CD4-positive, alpha-beta T cell treated with Interleukin-1 beta for 1 hour (primary cell): ENCODE results near the gene BTBD19.
"Not testable (repeated sequence)": the region's sequence is repeated elsewhere in the genome, so short reads cannot be mapped to it uniquely, and the experiment has no call there.

Source experiments
- DNase-seq, 2 donors: peaks; one replicate each; pipeline ENCODE4 v3.0.0-alpha.2; 2020 to 2022

Gene BTBD19

DNA sequence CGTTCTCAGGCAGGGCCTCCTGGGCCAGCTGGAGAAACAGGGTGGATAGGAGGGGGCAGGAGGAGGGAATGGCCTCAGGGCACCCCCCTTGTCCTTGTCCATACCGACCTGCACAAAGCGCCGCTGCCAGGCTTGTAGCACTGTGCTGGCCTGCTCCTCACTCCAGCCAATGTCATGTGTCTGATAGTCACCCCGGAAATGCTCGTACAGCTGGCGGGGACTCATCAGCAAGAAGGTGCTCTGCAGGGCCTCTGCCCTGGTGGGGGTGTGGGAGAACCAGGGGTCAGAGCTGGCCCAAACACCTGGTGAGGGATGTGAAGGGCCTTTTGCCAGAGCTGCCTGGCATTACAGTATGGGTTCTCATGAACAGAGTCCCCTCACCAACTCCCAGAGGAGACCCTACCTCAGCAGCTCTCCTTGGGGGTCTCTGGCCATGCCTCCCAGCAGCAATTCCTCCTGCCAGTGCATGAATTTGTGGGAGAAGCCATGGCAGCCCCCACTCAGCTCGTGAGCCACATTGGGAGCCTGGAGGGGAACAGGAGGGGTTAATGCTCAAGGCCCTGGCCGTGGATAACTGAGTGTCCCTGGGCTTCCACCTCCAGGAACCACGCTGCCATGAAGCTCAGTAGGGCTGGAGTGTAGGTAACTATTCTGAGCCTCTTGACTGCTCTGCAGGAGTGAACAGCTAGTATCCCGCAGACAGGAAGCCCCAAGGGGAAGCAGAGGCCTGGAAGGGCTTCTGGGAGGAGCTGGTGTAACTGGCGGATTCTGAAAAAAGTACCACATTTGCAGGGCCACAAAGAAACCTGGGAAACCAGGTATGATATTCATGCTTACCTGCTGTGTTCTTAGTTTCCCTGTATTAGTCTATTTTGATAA is 21.4 kb downstream of the BTBD19 start:
- no peak for DNase-seq

DNA sequence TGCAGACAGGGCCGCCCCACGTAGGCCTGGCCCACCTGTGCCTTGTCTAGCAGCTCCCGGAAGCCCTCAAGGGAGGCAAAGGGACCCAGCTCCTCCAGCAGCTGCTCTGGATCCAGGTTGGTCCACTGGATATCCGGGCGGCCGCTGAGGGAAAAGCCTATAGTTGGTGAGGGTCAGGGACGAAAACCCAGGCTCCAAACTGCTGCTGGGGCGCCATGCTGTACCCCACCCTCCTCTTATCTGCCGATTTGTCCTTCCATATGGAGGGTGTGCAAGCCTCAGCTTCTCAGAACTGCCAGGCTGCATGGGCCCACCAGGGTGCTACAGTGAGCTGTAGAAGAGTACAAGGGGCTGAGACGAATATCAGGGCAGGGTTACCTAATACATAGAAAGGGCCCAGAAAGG is 22.6 kb downstream of the BTBD19 start:
- DNase-seq, result no peak

DNA sequence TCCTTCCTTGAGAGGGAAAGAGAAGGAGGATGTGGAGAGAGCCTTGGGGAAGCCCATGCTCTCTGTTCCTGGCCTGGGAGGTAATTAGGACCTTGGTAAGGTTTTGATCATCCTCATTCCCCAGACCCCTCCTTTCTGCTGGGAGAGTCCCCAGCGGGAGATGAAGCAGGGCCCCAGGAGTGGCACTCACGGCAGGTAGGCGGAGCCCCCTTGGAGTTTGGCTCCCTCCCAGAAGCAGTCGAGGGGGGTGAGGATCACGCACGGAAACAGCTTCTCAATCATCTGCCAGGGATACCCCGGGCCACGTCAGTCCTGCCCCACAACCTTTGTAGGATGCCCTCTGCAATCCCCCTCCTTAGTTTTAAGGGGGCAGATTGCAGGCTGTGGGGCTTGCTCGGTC is 23.2 kb downstream of the BTBD19 start:
- DNase-seq, result no peak

DNA sequence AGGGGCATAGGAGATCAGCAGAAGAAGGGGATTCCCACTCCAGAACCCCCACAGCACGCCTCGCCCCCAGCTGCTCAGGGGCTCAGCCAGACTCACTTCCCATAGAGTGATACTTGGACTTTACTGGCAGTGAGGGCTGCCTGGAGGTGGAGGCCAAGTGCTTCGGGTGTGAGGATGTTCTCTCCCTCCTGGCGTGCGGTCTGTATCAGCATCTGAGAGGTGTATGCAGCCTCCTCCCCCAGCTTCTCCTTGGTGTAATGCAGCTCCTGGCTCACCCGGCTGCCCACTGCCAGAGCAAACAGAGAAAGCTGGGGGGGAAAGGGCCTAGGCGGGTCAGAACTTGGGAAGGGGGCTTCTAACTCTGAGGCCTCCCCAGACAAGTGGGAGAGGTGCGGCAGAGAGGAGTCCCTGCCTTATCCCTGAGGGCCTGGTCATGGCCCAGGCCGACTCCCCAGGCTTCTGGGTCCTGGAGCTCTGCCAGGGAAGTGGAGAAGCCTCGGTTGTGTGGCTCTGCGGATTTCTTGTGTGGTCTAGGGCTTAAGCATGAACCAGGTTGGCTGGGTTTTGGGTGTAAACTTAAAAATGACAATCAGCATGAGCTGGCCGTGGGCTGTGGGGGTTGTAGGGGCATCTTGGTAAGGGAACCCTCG is 23.9 kb downstream of the BTBD19 start:
- no peak for DNase-seq

DNA sequence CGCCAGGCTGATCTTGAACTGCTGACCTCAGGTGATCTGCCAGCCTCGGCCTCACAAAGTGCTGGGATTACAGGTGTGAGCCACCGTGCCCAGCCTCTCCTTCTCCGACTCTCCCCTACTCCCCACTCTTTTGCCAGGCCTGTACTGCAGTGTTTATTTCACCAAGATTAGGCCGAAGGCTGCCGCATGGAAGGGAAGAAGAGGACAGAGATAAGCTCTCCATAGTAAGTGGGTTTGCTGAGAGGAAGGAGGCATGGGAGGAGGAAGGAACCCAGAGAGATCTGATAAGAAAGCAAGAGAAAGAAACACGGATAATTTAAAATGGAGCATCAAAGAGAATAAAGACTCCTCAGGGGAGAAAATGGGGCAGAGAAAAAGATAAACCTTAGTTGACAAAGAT is 26.0 kb downstream of the BTBD19 start:
- no peak for DNase-seq

DNA sequence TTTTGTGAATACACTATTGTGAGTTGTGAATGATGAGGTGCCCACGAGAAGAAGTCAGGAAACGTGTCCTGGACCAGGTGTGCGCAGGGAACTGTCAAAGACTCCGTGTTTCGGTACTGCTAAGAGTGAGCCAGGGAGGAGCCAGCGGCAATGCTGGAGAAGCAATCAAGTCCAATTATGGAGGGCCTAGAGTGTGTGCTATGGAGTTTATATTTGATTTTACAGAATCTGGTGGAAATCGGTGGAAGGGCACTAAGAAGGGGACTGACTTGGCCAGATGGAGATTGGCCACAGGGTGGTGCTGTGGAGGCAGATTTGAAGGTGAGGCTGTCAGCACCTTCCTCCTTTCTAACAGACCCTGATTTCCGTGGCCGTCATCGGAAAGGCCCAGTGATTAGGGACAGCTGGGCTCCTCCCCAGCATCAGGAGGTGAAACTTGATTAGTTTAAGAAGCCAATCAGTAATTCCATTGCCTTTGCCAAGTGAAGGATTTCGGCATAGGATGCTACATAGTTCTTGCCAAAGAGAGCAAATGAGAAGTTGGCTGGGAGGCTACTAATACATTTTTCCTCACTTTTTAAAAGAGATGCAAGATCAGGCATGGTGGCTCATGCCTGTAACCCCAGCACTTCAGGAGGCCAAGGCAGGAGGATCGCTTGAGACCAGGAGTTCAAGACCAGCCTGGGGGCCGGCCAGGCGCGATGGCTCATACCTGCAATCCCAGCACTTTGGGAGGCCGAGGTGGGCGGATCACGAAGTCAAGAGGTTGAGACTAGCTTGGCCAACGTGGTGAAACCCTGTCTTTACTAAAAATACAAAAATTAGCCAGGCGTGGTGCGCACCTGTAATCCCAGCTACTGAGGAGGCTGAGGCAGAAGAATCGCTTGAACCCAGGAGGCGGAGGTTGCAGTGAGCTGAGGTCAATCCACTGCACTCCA is 27.7 kb downstream of the BTBD19 start:
- DNase-seq, result peak; percentile 85

DNA sequence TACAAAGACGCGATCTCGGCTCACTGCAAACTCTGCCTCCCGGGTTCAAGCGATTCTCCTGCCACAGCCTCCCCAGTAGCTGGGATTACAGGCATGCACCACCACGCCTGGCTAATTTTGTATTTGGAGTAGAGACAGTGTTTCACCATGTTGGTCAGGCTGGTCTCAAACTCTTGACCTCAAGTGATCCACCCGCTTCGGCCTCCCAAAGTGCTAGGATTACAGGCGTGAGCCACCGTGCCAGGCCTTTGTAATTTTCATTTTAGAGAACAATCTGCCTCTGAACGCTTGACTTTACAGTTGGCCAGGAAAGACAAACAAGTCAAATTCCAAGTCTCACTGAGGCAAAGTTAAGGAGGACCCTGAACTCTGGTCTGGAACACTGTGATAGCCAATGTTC is 30.0 kb downstream of the BTBD19 start:
- not testable (repeated sequence) for DNase-seq

DNA sequence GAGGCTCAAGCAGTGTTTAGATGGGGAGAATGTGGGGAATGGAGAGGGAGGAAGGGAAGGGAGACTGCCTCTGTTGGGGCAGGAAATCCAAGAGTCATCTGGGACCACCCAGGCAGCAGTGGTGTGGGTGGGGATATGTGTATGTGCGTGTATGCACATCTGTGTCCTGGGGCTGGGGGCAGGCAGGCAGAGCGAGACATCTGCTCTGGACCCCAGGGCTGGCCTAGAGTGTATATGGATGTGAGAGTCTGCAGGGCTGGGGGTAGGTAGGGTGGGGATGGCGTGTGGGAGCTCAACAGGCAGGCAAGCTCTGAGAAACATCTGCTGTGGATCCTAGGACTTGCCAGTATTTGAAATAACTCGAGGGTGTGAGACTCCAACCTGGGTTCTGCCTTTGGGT is 31.3 kb downstream of the BTBD19 start:
- no peak for DNase-seq

DNA sequence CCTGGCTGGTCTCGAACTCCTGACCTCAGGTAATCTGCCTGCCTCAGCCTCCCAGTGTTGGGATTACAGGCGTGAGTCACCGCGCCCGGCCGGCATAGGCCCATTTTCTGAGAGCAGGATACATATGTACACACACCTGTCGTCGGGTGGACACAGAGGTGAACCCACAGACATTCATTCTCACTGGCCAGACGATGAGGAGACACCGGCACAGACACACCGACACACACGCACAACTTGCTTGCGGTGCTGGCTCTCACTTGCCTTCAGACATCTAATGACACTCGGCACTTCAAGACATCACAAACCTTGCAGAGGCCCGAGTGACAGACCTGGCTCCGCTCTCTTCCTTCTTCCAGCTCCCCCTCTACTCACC is 34.2 kb downstream of the BTBD19 start:
- no peak for DNase-seq

DNA sequence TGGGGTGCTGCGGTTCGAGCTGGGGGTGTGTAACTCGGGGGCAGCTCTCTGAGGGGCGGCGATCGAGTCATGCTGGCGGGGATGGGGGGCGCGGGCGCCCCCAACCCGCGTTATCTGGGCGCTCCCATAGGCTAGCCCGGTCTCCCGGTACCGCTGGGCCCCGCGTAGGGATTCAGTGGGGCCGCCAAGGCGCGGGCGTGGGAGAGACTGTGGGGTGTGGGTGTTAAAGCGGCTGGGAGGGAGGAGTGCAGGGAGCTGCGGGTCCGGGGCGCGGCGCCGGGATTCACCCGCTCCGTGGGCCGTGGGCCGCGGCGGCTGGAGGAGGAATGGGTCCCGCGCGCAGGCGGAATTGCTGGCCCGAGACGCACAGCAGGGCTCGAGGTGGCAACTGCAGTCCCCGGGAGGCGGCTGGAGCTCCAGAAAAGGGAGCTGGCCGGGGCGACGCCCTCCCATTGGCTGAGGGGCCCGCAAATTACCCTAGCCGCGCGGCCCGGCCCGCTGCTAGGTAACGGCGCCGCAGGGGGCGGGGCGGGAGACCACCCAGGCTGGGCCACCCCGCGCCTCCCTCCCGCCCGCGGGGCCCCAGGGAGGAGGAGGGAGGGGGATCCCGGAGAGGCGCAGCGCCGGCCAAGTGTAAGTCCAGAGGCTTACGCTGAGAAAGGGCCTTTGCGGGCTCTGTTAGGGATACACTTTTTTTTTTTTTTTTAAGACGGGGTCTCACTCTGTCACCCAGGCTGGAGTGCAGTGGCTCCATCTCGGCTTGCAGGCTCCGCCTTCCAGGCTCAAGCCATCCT is 34.7 kb downstream of the BTBD19 start, which contains the start of gene PTCH2:
TSS of gene PTCH2 (minus strand) at position 392 of the 794 bp plus-strand sequence. CDS start at position 71, 321 bp downstream.
- no peak for DNase-seq

DNA sequence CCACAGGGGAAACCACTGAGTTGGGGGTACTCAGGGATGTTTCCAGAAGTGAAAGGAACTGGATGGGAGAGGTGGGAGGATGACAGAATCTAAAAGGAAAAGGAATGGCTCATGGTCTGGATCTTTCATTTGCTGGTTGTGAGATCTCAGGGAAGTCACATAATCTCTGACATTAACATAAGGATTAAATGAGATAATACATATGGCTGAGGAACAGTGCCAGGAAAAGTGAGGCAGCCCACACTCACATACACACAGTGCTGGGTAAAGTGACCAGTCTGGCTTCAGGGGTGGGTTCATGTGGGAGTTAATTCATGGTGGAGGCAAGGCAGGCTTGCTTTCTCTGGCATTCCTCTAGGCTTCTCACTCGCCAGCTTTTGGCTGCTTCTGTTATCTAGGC is 38.7 kb downstream of the BTBD19 start:
- DNase-seq, result no peak

DNA sequence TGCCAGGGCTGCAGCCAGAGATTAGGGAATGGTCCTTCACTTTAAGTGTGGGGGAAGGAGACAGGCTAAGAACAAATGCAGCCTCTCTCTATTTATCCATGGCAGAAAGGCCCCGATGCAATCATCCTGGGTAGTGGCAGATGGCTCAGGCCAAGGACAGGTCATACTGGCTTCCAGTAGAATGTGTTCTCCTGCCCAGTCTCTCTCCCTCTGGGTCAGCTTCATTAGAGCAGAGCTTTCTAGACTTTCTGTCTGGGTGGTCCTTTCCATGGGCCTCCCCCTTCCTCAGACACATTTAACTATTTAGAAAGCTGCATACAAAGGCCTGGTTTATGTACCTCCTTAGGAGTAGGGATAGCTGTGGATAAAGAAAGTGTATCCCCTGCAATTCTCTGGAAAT is 39.5 kb downstream of the BTBD19 start:
- no peak for DNase-seq

DNA sequence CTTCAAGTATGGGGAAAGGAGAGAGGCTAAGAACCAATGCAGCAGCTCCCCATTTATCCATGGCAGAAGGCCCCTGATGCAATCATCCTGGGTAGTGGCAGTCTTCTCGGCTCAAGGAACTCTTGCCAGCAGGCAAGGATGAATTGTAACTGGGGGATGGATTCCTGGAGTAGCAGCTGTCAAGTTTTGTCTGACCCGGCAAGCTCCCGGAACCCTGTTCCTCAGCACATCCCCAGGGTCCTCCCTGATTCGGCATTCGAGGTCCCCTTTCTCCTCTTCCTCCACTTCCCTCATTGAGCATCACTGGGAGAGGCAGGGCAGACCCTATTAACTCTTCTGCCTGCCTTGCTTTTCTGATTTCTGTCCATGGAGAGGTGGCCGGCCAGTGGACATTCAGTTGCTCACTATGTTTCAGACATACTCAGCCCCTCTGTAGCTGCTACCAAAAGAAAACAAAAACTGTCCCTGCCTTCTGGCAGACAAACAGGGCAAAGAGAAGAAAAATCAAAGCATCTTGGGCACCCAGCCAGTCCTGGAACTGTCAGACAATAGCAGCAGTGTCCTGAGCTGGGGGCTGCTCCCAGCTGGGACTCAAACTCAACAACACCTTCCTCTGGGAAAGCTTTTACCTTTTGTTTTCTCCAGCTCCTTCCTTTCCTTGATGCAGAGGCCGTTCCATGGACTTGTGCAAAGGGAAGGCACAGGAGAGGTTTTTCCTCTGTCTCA is 40.3 kb downstream of the BTBD19 start:
- no peak for DNase-seq

DNA sequence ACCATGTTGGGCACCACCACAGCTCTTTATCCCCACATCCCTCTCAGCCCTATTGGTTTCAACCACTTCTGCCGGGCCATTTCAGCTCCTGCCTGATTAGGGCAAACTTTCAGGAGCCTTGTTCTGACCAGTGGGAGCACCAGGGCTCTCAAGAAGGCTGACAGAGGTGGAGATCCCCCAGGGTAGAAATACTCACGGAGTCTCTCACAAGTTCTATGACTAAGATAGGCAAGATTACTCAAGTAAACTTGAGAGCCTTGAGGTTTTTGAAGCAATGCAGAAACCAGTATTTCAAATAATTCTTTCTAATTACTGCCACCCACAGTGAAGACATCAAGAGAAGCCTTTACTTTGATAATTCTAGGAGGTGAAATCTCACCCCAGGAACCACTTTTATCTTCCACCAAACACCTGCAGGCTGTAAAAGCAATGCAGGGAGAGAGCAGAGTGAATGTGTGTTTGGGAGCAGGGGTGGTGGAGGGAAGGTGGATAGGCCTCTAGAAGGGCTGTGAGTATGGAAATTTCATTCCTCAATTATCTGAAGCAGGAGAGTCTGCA is 41.3 kb downstream of the BTBD19 start:
- no peak for DNase-seq

DNA sequence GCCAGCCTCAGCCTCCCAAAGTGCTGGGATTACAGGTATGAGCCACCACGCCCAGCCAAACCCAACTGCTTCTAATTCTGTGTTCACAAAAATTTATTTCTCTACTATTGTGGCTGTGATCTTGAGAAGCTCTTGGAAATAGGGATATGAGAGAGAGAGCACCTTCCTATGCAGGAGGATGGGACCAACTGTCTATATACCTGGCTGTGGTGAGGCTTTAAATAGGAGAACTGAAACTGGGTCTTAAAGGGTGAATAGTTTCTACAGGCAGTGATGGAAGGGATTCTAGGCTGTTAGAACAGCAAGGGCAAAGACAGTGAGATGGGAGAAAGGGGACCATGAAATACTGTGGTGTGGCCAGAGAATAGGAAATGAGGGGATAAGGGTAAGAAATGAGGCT is 43.0 kb downstream of the BTBD19 start:
- DNase-seq, result no peak

DNA sequence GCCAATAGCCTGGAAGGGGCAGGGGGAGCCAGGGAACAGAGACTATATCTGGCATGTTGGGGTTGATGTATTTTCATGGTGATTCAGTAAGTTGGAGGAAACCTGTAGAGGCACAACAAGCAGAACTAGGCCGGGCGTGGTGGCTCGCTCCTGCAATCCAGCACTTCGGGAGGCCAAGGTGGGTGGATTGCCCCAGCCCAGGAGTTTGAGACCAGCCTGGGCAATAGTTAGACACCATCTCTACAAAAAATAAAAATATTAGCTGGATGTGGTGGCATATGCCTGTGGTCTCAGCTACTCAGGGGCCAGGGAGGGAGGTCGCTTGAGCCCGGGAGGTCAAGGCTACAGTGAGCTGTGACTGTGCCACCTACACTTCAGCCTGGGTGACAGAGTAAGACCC is 44.9 kb downstream of the BTBD19 start:
- DNase-seq, result no peak

DNA sequence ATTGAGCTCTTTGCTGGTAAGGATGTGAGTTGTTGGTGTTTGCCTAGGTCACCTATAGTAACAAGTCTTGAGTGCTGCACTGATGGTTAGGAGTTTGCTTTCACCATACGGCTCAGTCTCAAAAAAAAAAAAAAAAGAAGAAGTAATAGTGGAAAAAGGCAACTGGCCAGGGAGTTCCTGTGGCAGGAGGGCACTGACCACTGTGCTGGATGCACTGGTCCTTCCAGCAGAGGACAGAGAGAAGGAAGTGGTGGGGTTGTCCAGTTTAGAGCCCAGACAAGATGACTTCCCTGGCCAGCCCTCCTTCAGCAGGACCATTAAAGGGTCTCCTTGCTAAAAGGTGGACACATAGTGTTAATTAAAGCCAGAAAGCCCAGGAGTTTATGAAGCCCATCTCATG is 46.6 kb downstream of the BTBD19 start:
- no peak for DNase-seq

DNA sequence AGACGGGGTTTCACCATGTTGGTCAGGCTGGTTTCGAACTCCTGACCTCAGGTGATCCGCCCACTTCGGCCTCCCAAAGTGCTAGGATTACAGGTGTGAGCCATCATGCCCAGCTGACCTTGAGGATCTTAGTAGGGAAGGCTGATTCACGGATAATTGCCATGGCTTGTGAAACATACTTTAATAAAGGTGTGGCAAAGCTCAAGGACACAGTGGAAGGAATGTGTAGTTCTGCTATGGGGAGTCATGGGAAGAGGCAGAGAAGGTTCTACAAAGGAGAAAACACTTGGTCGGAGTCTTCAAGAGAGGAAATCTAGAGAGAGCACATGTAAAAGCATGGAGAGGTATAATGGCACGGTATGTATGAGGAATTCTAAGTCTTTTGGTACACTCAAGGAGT is 47.4 kb downstream of the BTBD19 start:
- DNase-seq, result no peak

DNA sequence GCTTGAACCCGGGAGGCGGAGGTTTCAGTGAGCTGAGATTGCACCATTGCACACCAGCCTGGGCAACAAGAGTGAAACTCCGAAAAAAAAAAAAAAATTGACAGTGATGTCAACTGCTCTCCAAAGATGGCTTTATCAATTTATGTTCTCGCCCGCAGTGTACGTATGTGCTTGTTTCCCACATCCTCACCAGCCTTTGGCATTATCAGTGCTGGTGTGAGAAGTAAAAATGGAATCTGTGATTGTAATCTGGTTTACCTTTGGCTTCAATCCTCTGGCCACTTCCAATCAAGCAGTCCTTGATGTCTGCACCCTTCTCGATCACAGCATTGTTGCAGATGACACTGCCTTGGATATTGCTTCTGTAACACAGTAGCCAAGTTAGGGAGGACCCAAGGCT is 49.1 kb downstream of the BTBD19 start:
- DNase-seq, result no peak

DNA sequence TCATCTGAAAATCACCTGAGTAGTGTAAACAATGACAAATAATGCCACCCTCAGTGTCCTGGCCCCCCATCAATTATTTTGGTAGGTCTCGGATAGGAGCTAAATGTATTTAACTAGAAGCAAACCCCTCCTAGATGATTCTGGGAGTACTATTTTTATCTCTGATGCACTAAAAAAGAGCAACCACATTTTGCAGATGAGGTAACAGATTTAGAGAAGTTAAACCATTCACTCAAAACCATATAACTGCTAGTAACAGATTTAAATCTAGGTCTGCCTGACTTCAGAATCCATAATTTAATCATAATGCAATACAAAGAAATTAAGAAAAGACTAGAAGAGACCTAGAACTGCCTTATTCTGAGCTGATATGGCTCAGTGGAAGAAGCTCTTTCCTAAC is 52.0 kb downstream of the BTBD19 start:
- no peak for DNase-seq

DNA sequence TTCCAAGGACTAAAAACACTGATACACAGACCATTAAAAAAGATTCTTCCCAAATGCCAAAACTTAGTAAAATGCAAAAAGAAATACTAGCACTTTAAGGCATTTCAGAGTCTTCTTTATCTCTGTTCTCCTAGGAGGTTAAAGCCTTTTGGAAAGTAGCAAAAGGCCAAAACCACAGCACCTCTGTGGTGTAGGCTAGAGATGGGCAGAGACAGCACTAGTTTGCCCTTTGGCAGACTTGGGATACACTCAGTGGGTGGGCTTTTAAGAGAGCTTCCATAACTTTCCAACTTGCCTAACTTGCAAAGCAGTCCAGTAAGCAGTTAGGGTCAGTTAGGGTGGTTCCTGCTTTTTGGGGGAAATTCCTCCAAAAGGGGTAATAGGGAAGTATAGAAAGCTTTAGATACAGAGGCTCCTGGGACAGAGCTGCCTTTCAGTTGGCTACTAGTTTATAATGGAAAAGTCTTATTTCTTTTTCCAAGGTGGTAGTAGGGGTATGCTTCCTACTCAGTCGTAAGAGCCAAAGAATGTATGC is 52.6 kb downstream of the BTBD19 start:
- DNase-seq, result no peak
